Testis (tissue), 3 donors: ENCODE data around the gene ENTPD3. TPM values are rescaled to one million over a fixed set of nuclear protein-coding genes. Genes with fewer than 3 reads are reported as not detected.

Source experiments
- DNase-seq: peaks from one replicate; pipeline ENCODE4 v3.0.0-alpha.2; 2019
- H3K27ac ChIP-seq, 2 donors: fragments of 200-600 bp; sonication (generic); one replicate each; pipeline ENCODE4 v1.5.1; 2019
- H3K27me3 ChIP-seq: fragments of 200-600 bp; sonication (generic); one replicate; pipeline ENCODE4 v1.5.1; 2019
- H3K36me3 ChIP-seq: fragments of 200-600 bp; sonication (generic); one replicate; pipeline ENCODE4 v1.5.1; 2017; ENCODE audit warnings: low read depth; ENCODE audit errors: missing control alignments
- H3K4me1 ChIP-seq: fragments of 200-600 bp; sonication (generic); one replicate; pipeline ENCODE4 v1.5.1; 2019
- H3K4me3 ChIP-seq, 2 donors: fragments of 200-600 bp; sonication (generic); one replicate each; pipeline ENCODE4 v1.5.1; 2017 to 2019
- H3K9me3 ChIP-seq: fragments of 200-600 bp; sonication (generic); one replicate; pipeline ENCODE4 v1.5.1; 2017
- POLR2A ChIP-seq: fragments of 450-650 bp; IDR thresholded peaks from one replicate; pipeline ENCODE4 v1.6.1; 2017; ENCODE audit warnings: antibody characterized with exemption, mild to moderate bottlenecking, moderate library complexity
- WGBS, 2 donors: methylation state at CpG; one replicate each; pipeline ENCODE4 v1.1.5; 2018; 5-methylcytosine and 5-hydroxymethylcytosine counted together
- intact Hi-C: fragments of 100-400 bp; cut with DNase I; formaldehyde crosslinking; loops from one replicate; pipeline ENCODE4 v1.15.1; 2023; ENCODE audit warnings: low total_unique reads
- polyA plus RNA-seq: library from polyadenylated mRNA; stranded (reverse); fragments of 350-450 nt; fragmentation: Illumina TruSeq; extraction: RNeasy Lipid Tissue Mini Kit (QIAGEN cat#74804); gene quantifications from one replicate; pipeline ENCODE4 v1.2.3, GENCODE V29; 2014; ENCODE audit warnings: low read depth, low replicate concordance; ENCODE audit not compliant: insufficient read depth
- total RNA-seq, 2 donors: library from RNA; depleted of rRNA; stranded (reverse); fragments of >200 nt; gene quantifications; one replicate each; pipeline ENCODE4 v1.2.3, GENCODE V29; 2016
- TF ChIP-seq, protein P1 (sequence below), 3 experiments: fragments of 450-650 bp in 2 of 3; fragments of 200-600 bp in 1 of 3; sonication (generic) in 1 of 3; IDR thresholded peaks; one replicate each; pipeline ENCODE4 v1.5.1; 2016 to 2019; ENCODE audit warnings: antibody characterized with exemption in 3 of 3, mild to moderate bottlenecking in 2 of 3, moderate library complexity in 1 of 3

The ENTPD3 gene
- total and polyA plus RNA-seq, 3 donors from 2014 or later: 0.24 to 0.57 (median 0.50) TPM

GRCh38 chr3:40381904-40382616 lies 4.9 kb upstream of the ENTPD3 start:
- peaks cover 4% of the 10 kb centered on the region for H3K4me1 ChIP-seq
- H3K4me3 ChIP-seq: no peak overlapping the region
- no peak overlapping the region for H3K27ac ChIP-seq
- no peak for TF ChIP-seq POLR2A
- TF ChIP-seq, protein P1, sequence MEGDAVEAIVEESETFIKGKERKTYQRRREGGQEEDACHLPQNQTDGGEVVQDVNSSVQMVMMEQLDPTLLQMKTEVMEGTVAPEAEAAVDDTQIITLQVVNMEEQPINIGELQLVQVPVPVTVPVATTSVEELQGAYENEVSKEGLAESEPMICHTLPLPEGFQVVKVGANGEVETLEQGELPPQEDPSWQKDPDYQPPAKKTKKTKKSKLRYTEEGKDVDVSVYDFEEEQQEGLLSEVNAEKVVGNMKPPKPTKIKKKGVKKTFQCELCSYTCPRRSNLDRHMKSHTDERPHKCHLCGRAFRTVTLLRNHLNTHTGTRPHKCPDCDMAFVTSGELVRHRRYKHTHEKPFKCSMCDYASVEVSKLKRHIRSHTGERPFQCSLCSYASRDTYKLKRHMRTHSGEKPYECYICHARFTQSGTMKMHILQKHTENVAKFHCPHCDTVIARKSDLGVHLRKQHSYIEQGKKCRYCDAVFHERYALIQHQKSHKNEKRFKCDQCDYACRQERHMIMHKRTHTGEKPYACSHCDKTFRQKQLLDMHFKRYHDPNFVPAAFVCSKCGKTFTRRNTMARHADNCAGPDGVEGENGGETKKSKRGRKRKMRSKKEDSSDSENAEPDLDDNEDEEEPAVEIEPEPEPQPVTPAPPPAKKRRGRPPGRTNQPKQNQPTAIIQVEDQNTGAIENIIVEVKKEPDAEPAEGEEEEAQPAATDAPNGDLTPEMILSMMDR (IDR thresholded peaks at IDR 0.05): no peak
- no peaks in the 10 kb centered on the region for H3K36me3 ChIP-seq
- DNase-seq: no peak
- no peaks in the 10 kb centered on the region for H3K9me3 ChIP-seq
- H3K27me3 ChIP-seq: no peaks in the 10 kb centered on the region
- intact Hi-C loops: no loop called here
- 53 to 57% methylated on average over 8 of the region's 8 CpGs for WGBS, 2 donors

GRCh38 chr3:40382617-40382979 lies 4.4 kb upstream of the ENTPD3 start:
- Histone ChIP-seq H3K27me3 (no peaks in the 10 kb centered on the region), H3K4me1 (peaks cover 4% of the 10 kb centered on the region), H3K9me3 (no peaks in the 10 kb centered on the region), H3K36me3 (no peaks in the 10 kb centered on the region), H3K4me3 (no peak overlapping the region), H3K27ac (no peak overlapping the region)
- TF ChIP-seq, protein P1 (IDR thresholded peaks at IDR 0.05): no peak
- no peak for TF ChIP-seq POLR2A
- intact Hi-C loops: no loop called here
- DNase-seq: no peak
- 79 to 80% methylated on average over 2 of the region's 2 CpGs for WGBS, 2 donors

- TF ChIP-seq POLR2A: no peak
- TF ChIP-seq, protein P1 (IDR thresholded peaks at IDR 0.05): no peak
- Histone ChIP-seq H3K27ac (no peak overlapping the region), H3K9me3 (no peaks in the 10 kb centered on the region), H3K27me3 (no peaks in the 10 kb centered on the region), H3K4me1 (peaks cover 4% of the 10 kb centered on the region), H3K36me3 (no peaks in the 10 kb centered on the region), H3K4me3 (no peak overlapping the region)
- DNase-seq: no peak
- WGBS, 2 donors: 66 to 73% methylated on average over 3 of the region's 3 CpGs
- intact Hi-C loops: no loop called here
These were observed 771 bp upstream of the ENTPD3 start for GRCh38 chr3:40386213-40386612.

- WGBS, 2 donors: 60 to 75% methylated on average over 10 of the region's 10 CpGs
- H3K9me3 ChIP-seq: no peaks in the 10 kb centered on the region
- TF ChIP-seq POLR2A: no peak
- TF ChIP-seq, protein P1 (IDR thresholded peaks at IDR 0.05): no peak
These were observed 891 bp downstream of the ENTPD3 start for GRCh38 chr3:40387895-40388254.

DNA sequence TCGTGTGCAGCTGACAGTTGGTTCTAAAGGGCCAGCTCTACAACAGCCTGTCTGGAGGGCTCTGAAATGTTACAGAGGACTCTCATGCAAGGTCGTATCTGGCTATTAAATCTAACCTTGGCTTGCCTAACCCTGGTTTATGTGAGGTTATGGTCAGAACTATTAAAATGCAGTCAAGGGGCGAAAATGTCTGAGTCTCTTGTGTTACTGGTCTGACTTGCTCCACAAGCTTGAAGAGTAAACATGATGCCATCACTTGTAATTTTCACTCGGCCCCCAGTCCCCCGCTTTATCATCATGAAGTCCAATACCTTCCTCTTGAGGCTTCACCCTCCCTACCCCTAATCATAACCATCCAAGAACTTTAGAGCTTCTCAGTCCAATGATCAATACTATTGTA lies 9.4 kb downstream of the ENTPD3 start:
- Histone ChIP-seq H3K36me3 (no peaks in the 10 kb centered on the region), H3K27me3 (no peaks in the 10 kb centered on the region), H3K4me1 (no peaks in the 10 kb centered on the region), H3K27ac (no peak overlapping the region), H3K9me3 (no peaks in the 10 kb centered on the region), H3K4me3 (no peak overlapping the region)
- 78 to 83% methylated on average over 5 of the region's 5 CpGs for WGBS, 2 donors
- intact Hi-C loops: no loop called here
- DNase-seq: no peak
- no peak for TF ChIP-seq POLR2A
- TF ChIP-seq, protein P1 (IDR thresholded peaks at IDR 0.05): no peak

More at GRCh38 chr3:40387895-40388254, 891 bp downstream of the ENTPD3 start:
- Histone ChIP-seq H3K27me3 (no peaks in the 10 kb centered on the region), H3K36me3 (no peaks in the 10 kb centered on the region), H3K4me3 (no peak overlapping the region), H3K27ac (no peak overlapping the region), H3K4me1 (peaks cover 4% of the 10 kb centered on the region)
- DNase-seq: no peak
- intact Hi-C loops: no loop called here
